T-helper 2 cell (primary cell): Measurements from ENCODE around the gene DLX2.

Source experiments
- DNase-seq, 5 experiments: peaks; one replicate each; pipeline versions ENCODE4 v3.0.0 to v3.0.0-alpha.2; 2012 to 2022

DLX2 gene

DNA sequence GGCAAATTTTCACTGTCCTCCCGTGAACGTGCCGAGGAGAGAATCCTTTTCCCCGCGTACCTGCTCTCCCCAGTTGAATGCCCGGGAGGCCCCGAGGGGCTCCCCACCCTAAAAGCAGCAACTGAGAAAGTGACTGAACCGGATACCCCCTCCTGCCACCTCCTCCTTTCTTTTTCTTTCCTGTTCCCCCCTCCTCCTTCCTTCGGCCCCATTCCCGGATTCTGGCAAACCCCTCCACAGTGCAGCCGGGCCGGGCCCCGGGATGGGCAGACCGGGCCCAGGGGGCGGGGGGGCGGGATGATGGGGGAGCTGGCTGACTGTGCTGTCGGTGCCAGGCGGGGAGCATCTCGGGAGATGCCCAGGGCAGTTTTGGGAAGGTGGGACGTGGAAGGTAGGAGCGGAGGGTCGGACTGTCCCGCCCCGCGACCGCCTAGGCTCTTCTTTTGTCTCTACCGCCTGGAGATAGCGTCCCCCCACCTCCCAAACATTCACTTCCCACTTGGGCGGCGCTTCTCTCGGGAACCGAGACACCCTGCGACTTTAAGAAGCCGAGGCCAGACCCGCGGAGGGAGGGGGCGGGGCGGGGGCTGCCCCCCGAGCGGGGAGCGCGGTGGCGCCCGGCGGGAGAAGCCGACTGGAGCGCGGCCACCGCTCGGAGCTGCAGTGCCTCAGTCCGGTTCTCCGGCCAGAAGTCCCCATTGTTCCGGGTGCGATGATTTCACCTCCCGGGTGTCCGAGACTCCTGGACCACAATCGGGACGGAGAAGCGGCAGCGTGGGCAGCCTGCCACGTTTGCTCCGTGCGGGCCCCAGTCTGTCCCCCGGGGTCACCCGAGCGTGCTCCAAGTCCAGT lies 8.2 kb downstream of the DLX2 start:
- DNase-seq: no peak

- no peak for DNase-seq
Measured at GRCh38 chr2:172093416-172094293, 9.0 kb downstream of the DLX2 start.

GRCh38 chr2:172092716-172093415 lies 9.8 kb downstream of the DLX2 start:
- DNase-seq: no peak

- DNase-seq: no peak
Measured at GRCh38 chr2:172091761-172092566, 10.7 kb downstream of the DLX2 start.

DNA sequence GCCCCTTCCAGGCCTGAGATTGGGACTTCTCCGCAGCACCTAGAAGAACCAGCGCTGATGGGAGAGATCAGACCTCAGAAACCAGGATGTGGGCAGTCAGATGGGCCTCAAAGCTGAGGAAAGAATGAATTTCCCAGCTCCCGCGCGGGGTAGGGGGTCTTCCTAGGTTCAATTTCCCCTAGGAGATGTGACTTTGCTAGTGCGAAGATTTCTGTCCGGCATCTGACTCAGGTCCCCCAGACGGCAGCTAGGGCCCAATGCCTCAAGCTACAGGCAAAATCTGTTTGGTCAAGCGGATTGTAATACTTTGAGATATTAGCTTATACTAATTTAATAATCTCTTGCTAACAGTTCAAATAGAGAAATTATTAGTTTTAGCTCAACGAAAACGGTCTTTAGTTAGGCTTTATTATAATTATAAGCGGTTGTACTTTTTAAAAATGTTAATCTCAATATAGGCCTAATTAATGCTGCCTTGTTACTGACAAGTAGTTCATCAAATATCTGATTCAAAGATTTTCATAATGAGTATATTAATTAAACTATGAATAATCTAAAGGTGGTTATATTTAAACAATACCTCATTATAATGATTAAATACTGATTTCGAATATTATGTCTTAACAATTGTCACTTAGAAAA lies 11.6 kb downstream of the DLX2 start:
- DNase-seq: no peak

DNA sequence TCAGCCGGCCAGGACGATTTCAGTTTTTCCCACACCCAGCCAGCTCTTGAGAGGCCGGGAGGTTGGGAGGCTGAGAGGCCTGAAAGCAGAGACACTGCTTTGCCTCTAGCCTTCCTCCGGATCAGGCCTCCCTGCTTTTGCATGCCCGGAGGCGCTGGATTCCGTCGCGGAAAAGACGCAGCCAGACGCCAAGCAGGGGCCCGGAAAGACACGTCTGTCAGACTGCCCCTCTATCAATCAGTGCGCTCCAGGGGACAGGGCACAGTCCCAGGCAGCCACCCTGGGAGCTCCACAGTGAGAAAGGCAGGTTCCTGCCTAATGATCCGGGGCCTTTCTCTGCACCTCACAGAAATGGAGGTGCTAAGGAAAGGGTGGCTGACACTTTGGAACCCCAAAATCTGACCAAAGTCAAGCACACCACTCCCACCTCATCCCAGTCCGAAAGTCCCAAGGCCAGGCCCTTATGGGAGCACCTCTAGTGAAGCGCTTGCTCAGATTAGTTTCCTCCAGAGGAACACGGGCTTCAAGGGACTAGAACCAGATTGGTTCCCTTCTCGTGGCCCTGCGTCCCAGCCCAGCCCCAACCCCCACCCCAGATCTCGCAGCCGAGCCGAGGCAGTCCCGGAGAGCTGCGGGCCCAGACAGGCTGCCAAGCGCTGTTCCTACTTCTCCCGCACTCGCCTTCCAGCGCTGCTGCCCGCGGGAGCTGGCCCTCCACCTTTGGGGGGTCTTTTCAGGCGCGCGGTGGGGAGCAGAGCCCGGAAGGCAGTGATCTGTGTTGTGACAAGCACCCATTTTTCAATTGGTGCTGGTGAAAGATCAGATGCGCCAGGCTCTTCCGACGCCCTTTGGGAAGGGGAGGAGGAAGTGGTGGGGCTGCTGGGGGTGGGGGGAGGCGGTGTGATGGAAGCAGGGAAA lies 12.4 kb downstream of the DLX2 start:
- DNase-seq: no peak

DNA sequence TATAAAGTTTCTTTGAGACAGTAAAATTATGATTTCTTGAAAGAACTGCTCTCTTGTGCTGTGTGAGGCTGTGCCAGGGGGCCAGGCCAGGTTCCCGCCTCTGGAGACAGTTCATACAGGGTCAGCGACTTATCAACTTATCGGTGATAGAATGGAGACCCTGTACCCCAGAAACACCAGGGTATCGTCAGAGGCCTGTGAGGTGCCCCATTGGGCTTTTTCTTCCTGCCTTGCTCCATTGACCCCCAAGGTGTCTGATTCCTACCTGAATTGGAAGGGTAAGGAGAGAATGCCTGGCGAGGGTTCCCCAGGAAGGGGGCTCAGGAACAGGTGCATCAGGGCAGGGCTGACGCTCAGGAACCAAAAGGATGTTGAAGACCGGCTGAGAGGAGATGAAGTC lies 13.1 kb downstream of the DLX2 start:
- DNase-seq: no peak

GRCh38 chr2:172089005-172089504 lies 13.6 kb downstream of the DLX2 start:
- DNase-seq: no peak

GRCh38 chr2:172088245-172089004 lies 14.3 kb downstream of the DLX2 start:
- no peak for DNase-seq

DNA sequence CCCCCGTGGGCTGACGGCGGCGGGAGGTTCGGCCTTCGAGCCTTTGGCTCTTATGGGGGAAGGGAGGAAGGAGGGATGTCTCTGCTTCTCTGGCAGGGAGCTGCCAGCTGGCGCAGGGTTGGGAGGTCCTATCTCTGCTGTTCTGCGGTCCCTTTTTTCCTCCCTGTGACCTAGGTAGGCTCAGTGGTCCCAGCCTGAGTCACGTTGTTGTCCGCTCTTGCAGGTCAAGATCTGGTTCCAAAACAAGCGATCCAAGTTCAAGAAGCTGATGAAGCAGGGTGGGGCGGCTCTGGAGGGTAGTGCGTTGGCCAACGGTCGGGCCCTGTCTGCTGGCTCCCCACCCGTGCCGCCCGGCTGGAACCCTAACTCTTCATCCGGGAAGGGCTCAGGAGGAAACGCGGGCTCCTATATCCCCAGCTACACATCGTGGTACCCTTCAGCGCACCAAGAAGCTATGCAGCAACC lies 14.9 kb downstream of the DLX2 start:
- DNase-seq: no peak

DNA sequence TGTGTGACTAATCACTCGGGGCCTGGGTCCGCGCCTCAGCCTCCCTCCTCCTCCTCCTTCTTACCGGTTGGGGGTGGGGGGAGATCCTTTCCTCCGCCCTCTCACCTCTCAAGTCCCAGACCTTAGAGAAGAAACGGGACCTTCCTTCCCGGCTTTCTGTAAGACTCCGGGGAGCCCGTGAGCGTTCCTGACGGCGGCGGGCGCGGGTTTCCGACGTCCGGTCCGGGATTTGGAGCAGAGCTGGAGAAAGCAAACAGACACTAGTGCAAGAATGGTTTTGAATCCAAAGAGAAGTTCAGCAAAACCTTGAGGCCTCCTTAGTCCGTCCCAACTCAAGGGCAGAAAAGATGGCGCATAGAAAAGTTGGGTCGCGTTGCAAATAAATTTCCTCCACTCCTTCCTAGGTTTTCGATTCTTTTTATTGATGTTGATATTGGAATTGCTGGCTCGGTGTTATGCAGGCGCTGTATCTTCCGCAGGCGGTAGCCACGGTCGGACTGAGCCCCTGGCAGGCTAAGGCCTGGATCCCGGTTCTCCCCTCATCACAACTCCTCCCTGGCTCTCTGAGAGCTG lies 15.4 kb downstream of the DLX2 start:
- no peak for DNase-seq

GRCh38 chr2:172086241-172087206 lies 16.2 kb downstream of the DLX2 start:
- DNase-seq: peak in 3 of 5 experiments; percentile 45 to 80 (median 64)

GRCh38 chr2:172085460-172086159 lies 17.1 kb downstream of the DLX2 start, which contains the start of gene DLX1:
DLX1 (plus strand) TSS chr2:172085507; CDS start chr2:172085678, 171 bp downstream.
- peak in 1 of 5 experiments; percentile 82 for DNase-seq

GRCh38 chr2:172084645-172085459 lies 17.8 kb downstream of the DLX2 start:
- DNase-seq: peak in 3 of 5 experiments; percentile 41 to 46 (median 43)

- no peak for DNase-seq
Measured at GRCh38 chr2:172084395-172084644, 18.4 kb downstream of the DLX2 start.
